HG03460 (cell line): Measurements from ENCODE around the gene CCDC138.

Experiments used
- ATAC-seq: cut with Tn5 transposase; IDR thresholded peaks from one replicate; pipeline ENCODE4 v1.9.1; 2021; ENCODE audit not compliant: unreplicated experiment

Gene CCDC138

DNA sequence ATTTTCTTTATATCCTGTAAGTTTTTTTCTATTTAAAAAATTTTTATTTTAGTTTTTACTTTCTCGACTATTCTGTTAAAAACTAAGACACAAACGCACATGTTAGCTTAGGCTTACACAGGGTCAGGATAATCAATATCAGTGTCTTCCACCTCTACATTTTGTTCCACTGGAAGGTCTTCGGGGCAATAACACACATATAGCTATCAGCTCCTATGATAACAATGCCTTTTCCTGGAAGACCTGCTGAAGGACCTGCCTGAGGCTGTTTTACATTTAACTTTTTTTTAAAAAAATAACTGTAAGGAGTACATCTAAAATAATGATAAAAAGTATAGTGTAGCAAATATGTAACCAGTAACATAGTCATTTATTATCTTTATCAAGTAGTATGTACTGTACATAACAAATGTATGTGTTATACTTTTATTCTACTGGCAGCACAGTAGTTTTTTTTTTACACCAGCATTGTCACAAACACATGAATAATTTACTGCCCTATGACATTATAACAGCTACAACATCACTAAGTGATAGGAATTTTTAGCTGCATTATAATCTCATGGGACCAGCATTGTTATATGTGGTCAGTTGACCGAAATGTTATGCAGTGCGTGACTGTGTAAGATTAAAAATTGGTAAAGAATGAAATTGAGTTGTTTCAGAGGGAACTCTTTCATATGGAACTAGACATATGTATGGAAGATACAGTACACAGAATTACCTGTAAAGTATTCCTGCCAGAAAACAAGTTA, 37.9 kb downstream of the CCDC138 start:
- no peak for ATAC-seq

DNA sequence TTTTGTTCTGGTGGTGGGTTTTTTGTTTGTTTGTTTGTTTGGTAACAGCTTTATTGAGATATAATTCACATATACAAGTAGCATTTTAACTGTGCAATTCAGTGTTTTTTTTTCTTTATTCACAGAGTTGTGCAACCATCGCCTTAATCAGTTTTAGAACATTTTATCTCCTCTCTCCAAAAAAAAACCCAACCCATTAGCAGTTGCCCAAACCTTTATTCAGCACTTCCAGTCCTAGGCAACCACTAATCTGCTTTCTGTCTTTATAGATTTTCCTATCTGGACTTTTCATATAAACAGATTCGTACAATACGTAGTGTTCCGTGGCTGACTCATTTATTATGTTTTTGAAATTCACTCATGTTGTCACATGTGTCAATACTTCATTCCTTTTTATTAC, 38.7 kb downstream of the CCDC138 start:
- no peak for ATAC-seq

DNA sequence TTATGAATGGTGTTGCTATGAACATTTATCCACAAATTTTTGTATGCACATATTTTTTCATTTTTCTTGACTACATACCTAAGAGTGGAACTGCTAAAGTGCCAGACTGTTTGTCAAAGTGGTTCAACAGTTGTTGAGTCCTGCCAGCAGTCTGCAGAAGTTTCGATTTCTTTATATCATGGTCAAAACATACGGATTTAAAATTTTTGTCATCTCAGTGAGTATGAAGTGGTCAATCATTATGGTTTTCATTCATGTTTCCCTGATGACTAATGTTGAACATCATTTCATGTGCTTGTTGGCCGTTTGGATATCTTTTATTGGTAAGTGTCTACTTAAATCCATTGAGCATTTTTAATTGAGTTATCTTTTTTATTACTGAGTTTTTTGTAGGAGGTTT, 39.2 kb downstream of the CCDC138 start:
- ATAC-seq: no peak

DNA sequence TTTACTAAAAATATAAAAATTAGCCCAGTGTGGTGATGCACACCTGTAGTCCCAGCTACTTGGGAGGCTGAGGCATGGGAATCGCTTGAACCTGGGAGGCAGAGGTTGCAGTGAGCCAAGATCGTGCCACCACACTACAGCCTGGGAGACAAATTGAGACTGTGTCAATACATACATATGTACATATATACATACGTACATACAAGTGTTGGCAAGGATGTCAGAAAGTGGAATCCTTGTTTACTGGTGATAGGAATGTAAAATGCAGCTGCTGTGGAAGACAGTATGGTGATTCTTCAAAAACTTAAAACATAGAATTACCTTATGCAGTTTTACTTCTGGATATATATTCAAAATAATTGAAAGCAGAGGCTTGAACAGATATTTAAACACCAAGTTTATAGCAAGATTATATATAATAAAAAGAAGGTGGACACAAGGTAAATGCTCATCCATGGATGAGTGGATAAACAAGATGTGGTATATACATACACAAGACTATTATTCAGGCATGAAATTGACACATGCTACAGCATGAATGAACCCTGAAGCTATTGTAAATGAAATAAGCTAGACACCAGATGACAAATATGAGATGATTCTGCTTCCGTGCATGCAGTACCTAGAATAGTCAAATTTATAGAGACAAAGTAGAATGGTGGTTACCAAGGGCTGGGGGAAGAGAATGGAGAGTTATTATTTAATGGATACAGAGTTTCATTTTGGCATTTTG, 43.2 kb downstream of the CCDC138 start:
- no peak for ATAC-seq

DNA sequence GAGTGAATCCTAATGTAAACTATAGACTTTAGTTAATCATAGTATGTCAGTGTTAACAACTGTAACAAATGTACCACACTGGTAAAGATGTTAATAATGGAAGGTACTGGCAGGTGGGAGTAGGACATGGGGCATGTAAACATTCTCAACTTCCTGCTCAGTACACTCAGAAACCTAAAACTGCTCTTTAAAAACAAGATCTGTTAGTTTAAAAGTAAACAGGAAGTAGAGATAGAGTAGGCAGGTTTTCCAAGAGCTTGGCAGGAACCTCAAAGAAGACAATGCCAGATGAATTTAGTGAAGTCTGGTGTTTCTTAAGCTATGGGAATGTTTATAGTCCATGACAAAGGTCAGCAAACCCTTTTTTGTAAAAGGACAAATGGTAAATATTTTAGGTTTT, 46.6 kb downstream of the CCDC138 start:
- ATAC-seq: no peak

DNA sequence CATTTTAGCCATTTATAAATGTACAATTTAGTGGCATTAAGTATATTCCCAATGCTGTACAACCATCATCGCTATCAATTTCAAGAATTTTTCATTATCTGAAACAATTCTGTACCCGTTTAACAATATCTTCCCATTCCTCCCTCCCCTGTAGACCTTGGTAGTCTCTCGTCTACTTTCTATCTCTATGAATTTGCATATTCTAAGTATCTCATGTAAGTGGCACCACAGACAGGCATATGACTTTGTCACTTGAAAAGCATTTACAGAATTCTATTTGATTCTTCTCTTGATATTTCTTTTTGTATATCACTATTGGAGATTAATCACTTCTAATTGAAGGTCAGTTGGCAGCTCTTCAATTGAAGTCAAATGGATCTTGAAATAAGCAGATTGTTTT, 48.0 kb downstream of the CCDC138 start:
- ATAC-seq: no peak

DNA sequence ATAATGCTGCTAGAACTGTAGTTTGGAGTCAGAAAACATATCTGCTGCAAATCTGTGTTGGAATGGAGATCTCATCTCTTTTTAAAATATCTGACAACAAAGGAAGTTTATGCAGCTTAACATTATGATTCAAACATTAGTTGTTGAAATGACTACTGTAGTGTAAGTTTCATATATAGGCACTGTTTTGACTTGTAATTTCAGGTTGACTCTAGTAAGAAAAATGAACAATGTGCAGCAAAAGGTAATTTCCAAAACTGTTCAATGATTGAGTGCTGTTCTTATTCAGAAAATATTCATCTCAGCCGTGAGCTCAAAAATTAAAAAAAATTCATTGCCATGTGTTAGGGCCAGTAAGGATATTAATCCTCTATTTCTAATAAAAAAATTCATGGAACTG, 48.5 kb downstream of the CCDC138 start:
- ATAC-seq: no peak

DNA sequence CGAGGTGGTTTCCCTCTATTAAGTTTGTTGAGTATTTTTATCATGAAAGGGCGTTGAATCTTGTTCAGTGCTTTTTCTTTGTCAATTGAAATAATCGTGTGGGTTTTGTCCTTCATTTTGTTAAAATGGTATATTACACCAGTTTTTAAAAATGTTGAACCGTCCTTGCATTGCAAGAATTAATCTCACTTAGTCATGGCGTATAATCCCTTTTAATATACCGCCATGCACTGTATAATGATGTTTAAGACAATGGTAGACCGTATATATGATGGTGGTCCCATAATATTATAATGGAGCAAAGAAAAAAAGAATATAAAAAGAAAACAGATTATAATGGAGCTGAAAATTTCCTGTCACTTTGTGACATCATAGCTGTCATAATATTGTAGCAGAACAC, 50.6 kb downstream of the CCDC138 start:
- ATAC-seq: no peak

DNA sequence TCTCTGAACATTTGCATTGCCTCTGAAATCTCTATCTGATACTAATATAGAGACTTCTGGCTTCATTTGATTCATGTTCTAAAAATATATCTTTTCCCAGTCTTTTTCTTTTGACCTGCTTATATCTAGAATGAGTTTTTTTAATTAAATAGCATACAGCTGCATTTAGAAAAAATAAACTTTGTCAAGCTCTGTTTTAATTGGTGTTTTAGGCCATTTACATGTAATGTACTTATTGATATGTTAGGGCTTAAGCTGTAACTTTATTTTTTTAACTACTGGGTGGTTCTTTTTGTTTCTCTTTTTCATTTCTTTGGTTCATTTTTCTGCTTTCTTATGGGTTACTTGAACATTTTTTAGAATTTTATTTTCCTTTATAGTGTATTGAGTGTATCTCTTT, 54.9 kb downstream of the CCDC138 start:
- no peak for ATAC-seq

DNA sequence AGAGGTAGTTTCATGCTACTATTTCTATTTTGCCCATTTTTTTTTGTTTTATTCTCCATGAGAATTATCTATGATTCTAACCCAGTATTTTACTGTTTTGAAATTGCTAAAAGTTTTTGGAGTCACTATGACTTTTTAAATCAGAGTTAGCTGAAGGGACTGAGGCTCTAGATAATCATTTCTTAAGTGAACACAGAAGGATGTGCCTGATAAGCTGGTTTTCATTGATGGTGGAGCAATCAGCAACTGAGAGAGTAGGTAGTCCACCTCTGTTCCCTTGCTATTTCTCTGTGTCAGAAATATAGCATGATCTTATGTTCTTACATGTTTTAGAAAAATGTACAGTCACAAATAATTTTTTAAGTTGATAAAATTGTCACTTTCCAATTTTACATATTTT, 59.4 kb downstream of the CCDC138 start:
- no peak for ATAC-seq

DNA sequence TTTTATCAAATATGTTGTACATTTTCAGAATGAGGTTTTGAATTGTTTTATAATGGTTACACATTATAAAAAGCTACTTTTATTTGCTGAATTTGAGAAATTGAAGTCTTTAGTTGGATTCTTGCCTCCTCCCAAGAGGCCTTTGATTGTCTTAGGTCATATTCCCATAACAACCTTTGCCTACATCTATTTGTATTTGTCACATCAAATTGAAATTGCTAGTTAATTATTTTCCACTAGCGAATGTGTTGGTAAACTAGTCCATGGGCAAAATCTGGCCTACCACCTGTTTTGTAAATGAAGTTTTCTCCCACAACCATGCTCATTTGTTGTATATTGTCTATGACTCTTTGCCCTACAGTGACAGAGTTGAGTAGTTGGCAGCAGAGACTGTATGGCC, 60.4 kb downstream of the CCDC138 start:
- ATAC-seq: no peak

DNA sequence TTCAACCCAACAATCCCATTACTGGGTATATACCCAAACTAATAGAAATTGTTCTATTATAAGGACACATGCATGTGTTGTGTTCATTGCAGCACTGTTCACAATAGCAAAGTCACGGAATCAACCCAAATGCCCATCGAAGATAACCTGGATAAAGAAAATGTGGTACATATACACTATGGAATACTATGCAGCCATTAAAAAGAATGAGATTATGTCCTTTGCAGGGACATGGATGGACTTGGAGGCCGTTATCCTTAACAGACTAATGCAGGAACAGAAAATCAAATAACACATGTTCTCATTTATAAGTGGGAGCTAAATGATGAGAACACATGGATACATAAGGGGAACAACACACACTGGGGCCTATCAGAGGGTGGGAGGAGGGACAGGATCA, 65.8 kb downstream of the CCDC138 start:
- ATAC-seq: no peak

DNA sequence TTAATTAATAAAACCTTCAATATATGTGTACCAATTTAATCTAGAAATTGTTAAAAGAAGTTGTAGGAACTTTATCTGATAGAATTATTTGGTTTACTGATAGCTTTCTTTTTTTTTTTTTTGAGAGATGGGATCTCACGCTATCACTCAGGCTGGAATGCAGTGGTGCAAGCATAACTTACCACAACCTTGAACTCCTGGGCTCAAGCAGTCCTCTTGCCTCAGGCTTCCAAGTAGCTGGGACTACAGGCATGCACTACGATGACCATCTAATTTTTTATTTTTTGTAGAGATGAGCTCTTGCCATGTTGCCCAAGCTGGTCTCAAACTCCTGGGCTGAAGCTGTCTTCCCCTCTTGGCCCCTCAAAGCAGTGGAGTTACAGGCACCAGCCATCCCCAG, 66.8 kb downstream of the CCDC138 start:
- no peak for ATAC-seq

DNA sequence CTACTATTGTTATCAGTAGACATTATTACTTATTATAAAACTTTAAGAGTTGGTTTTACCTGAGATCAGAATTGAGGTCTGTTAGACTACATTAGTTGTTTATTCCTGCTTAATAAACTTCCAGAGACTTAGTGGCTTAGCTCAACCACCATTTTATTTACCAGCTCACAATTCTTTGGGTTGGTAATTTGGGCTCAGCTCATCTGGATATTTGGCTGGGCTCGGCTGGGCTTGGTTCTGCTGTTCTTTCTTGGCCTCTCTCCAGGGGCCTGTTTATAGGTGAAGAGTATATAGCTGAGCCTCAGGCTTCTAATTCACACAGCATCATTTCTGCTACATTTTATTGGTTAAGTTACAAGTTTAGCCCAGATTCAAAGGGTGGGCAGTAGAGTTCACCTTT, 67.9 kb downstream of the CCDC138 start:
- no peak for ATAC-seq

DNA sequence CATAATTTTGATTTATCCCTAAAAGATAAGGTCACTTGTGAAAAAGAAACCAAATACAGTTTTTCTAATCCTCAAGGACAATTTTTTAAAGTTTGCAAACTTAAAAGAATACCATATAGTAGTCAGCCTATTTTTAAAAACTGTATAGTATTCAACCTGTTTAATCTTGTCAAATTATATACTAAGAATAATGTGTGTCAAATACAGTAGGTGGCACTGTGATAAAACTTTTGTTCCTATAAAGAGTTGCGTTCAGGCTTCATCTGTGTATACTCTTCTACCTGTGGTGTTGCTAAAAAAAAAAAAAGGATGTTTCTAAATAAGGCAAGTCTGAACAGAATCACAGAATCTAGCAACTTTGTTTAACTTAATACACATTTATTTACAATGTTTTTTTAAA, 68.6 kb downstream of the CCDC138 start:
- ATAC-seq: no peak

DNA sequence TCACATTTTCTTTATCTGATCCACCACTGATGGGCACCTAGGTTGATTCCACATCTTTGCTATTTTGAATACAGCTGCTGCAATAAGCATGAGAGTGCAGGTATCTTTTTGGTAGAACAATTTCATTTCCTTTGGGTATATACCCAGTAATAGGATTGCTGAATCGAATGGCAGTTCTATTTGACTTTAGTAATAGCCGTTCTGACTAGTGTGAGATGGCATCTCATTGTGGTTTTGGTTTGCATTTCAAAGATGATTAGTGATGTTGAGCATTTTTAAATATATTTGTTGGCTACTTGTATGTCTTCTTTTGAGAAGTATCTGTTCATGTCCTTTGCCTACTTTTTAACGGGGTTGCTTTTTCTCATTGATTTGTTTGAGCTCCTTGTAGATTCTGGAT, 72.3 kb downstream of the CCDC138 start:
- ATAC-seq: no peak

DNA sequence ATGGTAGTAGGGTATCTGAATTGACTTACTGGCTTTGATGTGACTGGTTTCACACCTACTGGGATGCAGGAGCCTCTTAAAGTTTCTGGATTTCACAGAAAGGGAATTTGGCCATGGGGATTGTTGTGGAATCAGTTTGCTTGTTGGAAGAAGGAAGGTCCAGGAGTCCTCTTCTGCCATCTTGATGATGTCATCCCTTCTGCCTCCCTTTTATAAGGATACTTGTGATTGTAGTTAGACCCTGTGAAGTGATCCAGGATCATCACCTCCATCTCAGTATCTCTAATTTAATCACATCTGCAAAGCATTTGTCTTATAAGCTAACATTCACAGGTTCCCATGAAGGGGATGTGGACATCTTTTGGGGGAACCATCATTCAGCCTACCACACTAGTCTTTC, 79.5 kb downstream of the CCDC138 start:
- ATAC-seq: no peak

DNA sequence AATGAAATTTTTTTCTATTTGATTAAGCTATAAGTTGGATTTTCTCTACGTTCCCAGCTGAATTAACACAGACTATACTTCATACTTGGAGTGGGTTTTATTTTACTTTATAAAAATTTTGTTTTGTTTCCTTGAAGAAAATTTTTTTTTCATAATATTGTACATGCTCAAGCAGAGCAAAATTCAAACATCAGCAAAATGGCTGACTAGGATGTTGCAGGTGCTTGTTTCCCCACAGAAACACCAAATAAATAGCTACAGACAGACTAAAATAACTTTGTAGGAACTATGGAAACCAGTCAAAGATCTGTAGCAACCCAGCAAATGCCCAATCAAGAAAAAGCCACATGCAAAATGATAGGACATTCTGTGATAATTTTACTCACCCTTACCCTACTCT, 82.3 kb downstream of the CCDC138 start:
- no peak for ATAC-seq

DNA sequence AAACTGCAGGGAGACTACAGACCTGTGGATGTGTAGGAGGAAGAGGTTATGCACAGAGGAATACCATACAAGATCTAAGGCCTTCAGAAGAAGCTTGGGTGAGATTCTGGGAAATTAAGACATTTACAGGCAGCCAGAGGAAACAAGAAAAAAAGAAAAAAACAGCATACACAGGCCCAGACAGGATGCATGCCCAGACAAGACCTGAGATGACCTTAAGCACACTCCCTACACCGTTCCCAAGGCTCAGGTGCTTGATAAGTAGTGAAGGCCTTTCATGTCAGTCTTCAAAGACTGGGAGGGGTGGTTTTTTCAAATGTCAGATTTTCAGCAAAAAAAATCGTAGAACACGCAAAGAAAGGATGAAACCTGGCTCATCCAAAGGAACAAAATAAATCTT, 83.0 kb downstream of the CCDC138 start:
- no peak for ATAC-seq

DNA sequence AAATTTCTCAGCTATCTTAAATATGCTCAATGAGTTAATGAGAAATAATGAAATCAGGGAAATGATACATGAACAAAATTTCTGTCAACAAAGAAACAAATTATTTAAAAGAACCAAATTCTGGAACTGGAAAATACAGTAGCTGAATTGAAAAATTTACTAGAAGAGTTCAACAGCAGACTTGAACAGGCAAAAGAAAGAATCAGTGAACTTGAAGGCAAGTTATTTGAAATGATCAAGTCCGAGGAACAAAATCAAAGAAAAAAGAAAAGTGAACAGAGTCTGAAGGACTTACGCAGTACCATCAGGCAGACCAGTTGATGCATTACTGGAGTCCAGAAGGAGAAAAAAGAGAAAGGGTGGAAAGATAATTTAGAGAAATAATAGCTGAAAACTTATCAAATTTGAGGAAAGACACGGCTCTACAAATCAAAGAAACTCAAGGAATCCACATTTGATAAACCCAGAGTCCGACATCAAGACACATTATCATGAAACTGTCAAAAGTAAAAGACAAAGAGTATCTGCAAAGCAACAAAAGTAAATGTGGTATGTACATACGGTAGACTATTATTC, 83.6 kb downstream of the CCDC138 start:
- ATAC-seq: no peak

DNA sequence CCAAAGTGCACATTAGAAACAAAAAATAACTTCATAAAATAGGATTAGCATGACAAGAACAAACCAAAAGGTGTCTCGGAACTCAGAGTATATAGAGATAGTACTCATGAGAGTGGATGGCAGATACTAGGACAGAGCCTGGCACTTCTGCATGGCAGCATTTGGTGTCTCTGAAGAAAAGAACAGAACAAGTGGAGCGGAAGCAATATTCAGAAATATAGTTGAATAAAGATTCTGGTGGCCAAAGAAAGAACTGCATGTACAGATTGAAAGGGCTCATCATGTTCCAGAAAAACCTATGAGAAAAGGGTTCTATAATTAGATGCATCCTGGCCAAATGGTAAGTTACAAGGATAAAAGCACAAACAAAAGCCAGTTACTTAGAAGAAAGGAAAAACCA, 90.9 kb downstream of the CCDC138 start:
- ATAC-seq: no peak

DNA sequence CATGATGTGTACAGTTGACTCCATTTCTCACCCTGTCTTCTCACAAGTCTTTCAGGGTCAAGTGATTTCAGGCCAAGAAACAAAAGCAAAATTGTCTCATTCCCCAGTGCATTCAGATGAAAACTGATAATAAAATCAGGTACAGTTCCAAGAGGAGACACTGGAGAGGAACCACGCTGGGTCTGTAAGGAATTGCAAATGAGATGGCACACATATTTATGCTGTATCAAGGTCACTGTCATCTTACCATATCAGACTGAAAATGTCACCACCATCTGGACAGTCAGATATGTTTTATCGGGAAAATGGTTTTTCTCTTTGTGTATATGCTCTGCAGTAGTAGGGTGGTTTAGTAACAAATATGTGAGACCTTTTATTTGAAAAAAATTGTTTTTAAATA, 91.7 kb downstream of the CCDC138 start:
- ATAC-seq: no peak
